HG03097 (cell line): ENCODE data around the gene SLCO4C1.

Experiments used
- ATAC-seq: cut with Tn5 transposase; IDR thresholded peaks from one replicate; pipeline ENCODE4 v1.9.1; 2021; ENCODE audit not compliant: unreplicated experiment, low FRiP score

The SLCO4C1 gene

GRCh38 chr5:102271759-102272158, 24.3 kb downstream of the SLCO4C1 start:
- no peak for ATAC-seq

GRCh38 chr5:102270036-102270435, 26.0 kb downstream of the SLCO4C1 start:
- no peak for ATAC-seq

- no peak for ATAC-seq
Observed at GRCh38 chr5:102262688-102263087, 33.4 kb downstream of the SLCO4C1 start.

GRCh38 chr5:102249381-102249780, 46.7 kb downstream of the SLCO4C1 start:
- no peak for ATAC-seq

GRCh38 chr5:102243213-102243612, 52.9 kb downstream of the SLCO4C1 start:
- ATAC-seq: no peak

- ATAC-seq: no peak
Observed at GRCh38 chr5:102241809-102242421, 54.2 kb downstream of the SLCO4C1 start.

GRCh38 chr5:102231693-102232619, 64.1 kb downstream of the SLCO4C1 start:
- peak; percentile 75 for ATAC-seq

GRCh38 chr5:102229685-102230084, 66.4 kb downstream of the SLCO4C1 start:
- no peak for ATAC-seq

- no peak for ATAC-seq
Observed at GRCh38 chr5:102226321-102226720, 69.8 kb downstream of the SLCO4C1 start.

- no peak for ATAC-seq
Observed at GRCh38 chr5:102223542-102224477, 72.3 kb downstream of the SLCO4C1 start.

GRCh38 chr5:102222772-102223171, 73.3 kb downstream of the SLCO4C1 start:
- ATAC-seq: no peak

GRCh38 chr5:102221949-102222348, 74.1 kb downstream of the SLCO4C1 start:
- no peak for ATAC-seq

GRCh38 chr5:102218159-102218558, 77.9 kb downstream of the SLCO4C1 start:
- ATAC-seq: no peak

GRCh38 chr5:102216678-102217077, 79.4 kb downstream of the SLCO4C1 start:
- no peak for ATAC-seq

GRCh38 chr5:102211165-102211564, 84.9 kb downstream of the SLCO4C1 start:
- ATAC-seq: no peak

- ATAC-seq: no peak
Observed at GRCh38 chr5:102200861-102201260, 95.2 kb downstream of the SLCO4C1 start.

GRCh38 chr5:102196481-102196880, 99.6 kb downstream of the SLCO4C1 start:
- ATAC-seq: no peak
